WTC11 (cell line): Measurements from ENCODE around the gene DIAPH1. TPM values are rescaled to one million over a fixed set of nuclear protein-coding genes. Genes with fewer than 3 reads are reported as not detected.

Experiments used
- ATAC-seq: fragments of 200-7000 bp; cut with Tn5 transposase; 2 replicates; pipeline ENCODE4 v1.10.0; 2021; ENCODE audit warnings: mild to moderate bottlenecking, moderate library complexity
- CTCF ChIA-PET: fragments of 300-600 bp; sonication (Branson Sonifier 250); formaldehyde crosslinking; loops from one replicate; lab custom pipeline; 2021; ENCODE audit warnings: antibody characterized with exemption; lab: Charles Lee
- POLR2A ChIA-PET: fragments of 350-600 bp; sonication (Branson Sonifier 250); formaldehyde crosslinking; loops from one replicate; lab custom pipeline; 2021; ENCODE audit warnings: antibody characterized with exemption; lab: Charles Lee
- DNase-seq: peaks from one replicate; pipeline ENCODE4 v3.0.0; 2021; ENCODE audit warnings: low spot score
- H3K27ac Mint-ChIP-seq: 2 replicates; pipeline ENCODE4 v1.8.0; 2021; ENCODE audit warnings: mixed read lengths
- H3K27me3 Mint-ChIP-seq: 2 replicates; pipeline ENCODE4 v1.8.0; 2021; ENCODE audit warnings: low read depth, mild to moderate bottlenecking, moderate library complexity, mixed read lengths
- H3K36me3 Mint-ChIP-seq: 2 replicates; pipeline ENCODE4 v1.8.0; 2021; ENCODE audit warnings: mixed read lengths
- H3K4me1 Mint-ChIP-seq: 2 replicates; pipeline ENCODE4 v1.8.0; 2022; ENCODE audit warnings: mixed read lengths
- H3K4me3 Mint-ChIP-seq: 2 replicates; pipeline ENCODE4 v1.8.0; 2021; ENCODE audit warnings: mild to moderate bottlenecking, moderate library complexity, mixed read lengths
- H3K9me3 Mint-ChIP-seq: 2 replicates; pipeline ENCODE4 v1.8.0; 2021; ENCODE audit warnings: mixed read lengths
- AFF4 ChIP-seq: sonication (generic); formaldehyde crosslinking; IDR thresholded peaks from 2 replicates; pipeline ENCODE4 v1.8.1; 2023; ENCODE audit warnings: mild to moderate bottlenecking, missing genetic modification reagents, borderline replicate concordance
- E2F1 ChIP-seq: sonication (generic); formaldehyde crosslinking; IDR thresholded peaks from 2 replicates; pipeline ENCODE4 v1.8.0; 2022; ENCODE audit warnings: mild to moderate bottlenecking, missing genetic modification reagents
- ETV6 ChIP-seq: sonication (generic); formaldehyde crosslinking; IDR thresholded peaks from 2 replicates; pipeline ENCODE4 v1.8.1; 2022; ENCODE audit warnings: mild to moderate bottlenecking, missing genetic modification reagents
- FOXK1 ChIP-seq: sonication (generic); formaldehyde crosslinking; IDR thresholded peaks from 2 replicates; pipeline ENCODE4 v1.8.0; 2022; ENCODE audit warnings: mild to moderate bottlenecking, moderate library complexity, missing genetic modification reagents
- JAZF1 ChIP-seq: fragments of 250-450 bp; sonication (Bioruptor Pico); IDR thresholded peaks from 2 replicates; pipeline ENCODE4 v1.9.0; 2021; ENCODE audit warnings: moderate library complexity, mild to moderate bottlenecking, inconsistent platforms
- JUN ChIP-seq: sonication (generic); formaldehyde crosslinking; IDR thresholded peaks from 2 replicates; pipeline ENCODE4 v1.8.0; 2023; ENCODE audit warnings: mild to moderate bottlenecking, missing genetic modification reagents
- MYBL2 ChIP-seq: sonication (generic); formaldehyde crosslinking; IDR thresholded peaks from 2 replicates; pipeline ENCODE4 v1.8.1; 2023; ENCODE audit warnings: mild to moderate bottlenecking, moderate library complexity, missing genetic modification reagents
- PRRX2 ChIP-seq: fragments of 250-450 bp; sonication (Bioruptor Pico); IDR thresholded peaks from 2 replicates; pipeline ENCODE4 v1.8.0; 2021; ENCODE audit warnings: mild to moderate bottlenecking
- RELA ChIP-seq: sonication (generic); formaldehyde crosslinking; IDR thresholded peaks from 2 replicates; pipeline ENCODE4 v1.8.1; 2022; ENCODE audit warnings: missing genetic modification reagents, mild to moderate bottlenecking, borderline replicate concordance
- SOX15 ChIP-seq: fragments of 250-450 bp; sonication (Bioruptor Pico); IDR thresholded peaks from 2 replicates; pipeline ENCODE4 v1.9.0; 2021; ENCODE audit warnings: mild to moderate bottlenecking
- SP1 ChIP-seq: sonication (generic); formaldehyde crosslinking; conservative IDR thresholded peaks from 2 replicates; pipeline ENCODE4 v1.8.1; 2022; ENCODE audit warnings: missing genetic modification reagents
- STAT6 ChIP-seq: sonication (generic); formaldehyde crosslinking; conservative IDR thresholded peaks from 2 replicates; pipeline ENCODE4 v1.8.1; 2023; ENCODE audit warnings: mild to moderate bottlenecking, low read depth, missing genetic modification reagents, moderate library complexity
- ZNF232 ChIP-seq: sonication (generic); formaldehyde crosslinking; IDR thresholded peaks from 2 replicates; pipeline ENCODE4 v1.8.0; 2022; ENCODE audit warnings: mild to moderate bottlenecking, missing genetic modification reagents
- ZNF263 ChIP-seq: sonication (generic); formaldehyde crosslinking; IDR thresholded peaks from 2 replicates; pipeline ENCODE4 v1.8.1; 2022; ENCODE audit warnings: low read depth, mild to moderate bottlenecking, moderate library complexity, missing genetic modification reagents
- ZNF396 ChIP-seq: fragments of 250-450 bp; sonication (Bioruptor Pico); IDR thresholded peaks from 2 replicates; pipeline ENCODE4 v1.8.0; 2021; ENCODE audit warnings: mild to moderate bottlenecking, moderate library complexity, borderline replicate concordance
- ZNF416 ChIP-seq: fragments of 250-450 bp; sonication (Bioruptor Pico); IDR thresholded peaks from 2 replicates; pipeline ENCODE4 v1.9.0; 2021; ENCODE audit warnings: mild to moderate bottlenecking, inconsistent platforms
- ZNF423 ChIP-seq: fragments of 250-450 bp; sonication (Bioruptor Pico); IDR thresholded peaks from 2 replicates; pipeline ENCODE4 v2.1.2; 2022; ENCODE audit warnings: mild to moderate bottlenecking, moderate library complexity
- total RNA-seq: library from RNA; stranded (reverse); gene quantifications from 3 replicates; pipeline ENCODE4 v1.2.3, GENCODE V29; 2021
- TF ChIP-seq, protein P1 (sequence below): sonication (generic); formaldehyde crosslinking; IDR thresholded peaks from 2 replicates; pipeline ENCODE4 v1.8.1; 2022; ENCODE audit warnings: low read depth, missing genetic modification reagents, borderline replicate concordance
- TF ChIP-seq, protein P2 (sequence below): sonication (generic); formaldehyde crosslinking; IDR thresholded peaks from 2 replicates; pipeline ENCODE4 v1.8.1; 2022; ENCODE audit warnings: missing genetic modification reagents, borderline replicate concordance
- TF ChIP-seq, protein P3 (sequence below): sonication (generic); formaldehyde crosslinking; IDR thresholded peaks from 2 replicates; pipeline ENCODE4 v1.8.0; 2023; ENCODE audit warnings: missing genetic modification reagents

The DIAPH1 gene
- total RNA-seq, 1 experiment from 2014 or later = 109 TPM

- TF ChIP-seq STAT6 (no peak), MYBL2 (no peak), JAZF1 (CRISPR knock-in tag) (no peak), JUN (CRISPR knock-in tag) (no peak)
- TF ChIP-seq, protein P1, sequence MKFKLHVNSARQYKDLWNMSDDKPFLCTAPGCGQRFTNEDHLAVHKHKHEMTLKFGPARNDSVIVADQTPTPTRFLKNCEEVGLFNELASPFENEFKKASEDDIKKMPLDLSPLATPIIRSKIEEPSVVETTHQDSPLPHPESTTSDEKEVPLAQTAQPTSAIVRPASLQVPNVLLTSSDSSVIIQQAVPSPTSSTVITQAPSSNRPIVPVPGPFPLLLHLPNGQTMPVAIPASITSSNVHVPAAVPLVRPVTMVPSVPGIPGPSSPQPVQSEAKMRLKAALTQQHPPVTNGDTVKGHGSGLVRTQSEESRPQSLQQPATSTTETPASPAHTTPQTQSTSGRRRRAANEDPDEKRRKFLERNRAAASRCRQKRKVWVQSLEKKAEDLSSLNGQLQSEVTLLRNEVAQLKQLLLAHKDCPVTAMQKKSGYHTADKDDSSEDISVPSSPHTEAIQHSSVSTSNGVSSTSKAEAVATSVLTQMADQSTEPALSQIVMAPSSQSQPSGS (CRISPR knock-in tag) = no peak
- TF ChIP-seq, protein P2, sequence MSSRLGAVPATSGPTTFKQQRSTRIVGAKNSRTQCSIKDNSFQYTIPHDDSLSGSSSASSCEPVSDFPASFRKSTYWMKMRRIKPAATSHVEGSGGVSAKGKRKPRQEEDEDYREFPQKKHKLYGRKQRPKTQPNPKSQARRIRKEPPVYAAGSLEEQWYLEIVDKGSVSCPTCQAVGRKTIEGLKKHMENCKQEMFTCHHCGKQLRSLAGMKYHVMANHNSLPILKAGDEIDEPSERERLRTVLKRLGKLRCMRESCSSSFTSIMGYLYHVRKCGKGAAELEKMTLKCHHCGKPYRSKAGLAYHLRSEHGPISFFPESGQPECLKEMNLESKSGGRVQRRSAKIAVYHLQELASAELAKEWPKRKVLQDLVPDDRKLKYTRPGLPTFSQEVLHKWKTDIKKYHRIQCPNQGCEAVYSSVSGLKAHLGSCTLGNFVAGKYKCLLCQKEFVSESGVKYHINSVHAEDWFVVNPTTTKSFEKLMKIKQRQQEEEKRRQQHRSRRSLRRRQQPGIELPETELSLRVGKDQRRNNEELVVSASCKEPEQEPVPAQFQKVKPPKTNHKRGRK (CRISPR knock-in tag) = no peak
Observed at GRCh38 chr5:141495453-141495811, 123.4 kb downstream of the DIAPH1 start (continued).

GRCh38 chr5:141494761-141495452, 123.9 kb downstream of the DIAPH1 start:
- H3K36me3 Mint-ChIP-seq = peaks cover 16% of the 10 kb centered on the region
- peak overlapping the region; percentile 40 for H3K4me3 Mint-ChIP-seq
- peaks cover 43% of the 10 kb centered on the region for H3K27me3 Mint-ChIP-seq
- POLR2A ChIA-PET = interaction anchor here (0.8 to 4.5 kb wide), 4 partner anchors 10 to 174 kb away, joined by 4 to 17 read pairs (median 6); partner anchors contain the start of genes PCDHGC4 and TAF7
- CTCF ChIA-PET = interaction anchor here (0.9 to 6.8 kb wide), 16 partner anchors 9 to 339 kb away, joined by 3 to 113 read pairs (median 11); partner anchors contain the start of genes PCDHB14, PCDHB15, PCDHGA10 and PCDHGA11
- ATAC-seq = peak; percentile 21
- peaks cover 45% of the 10 kb centered on the region for H3K4me1 Mint-ChIP-seq
- H3K9me3 Mint-ChIP-seq = no peaks in the 10 kb centered on the region
- TF ChIP-seq ETV6 (CRISPR knock-in tag) (no peak), ZNF396 (CRISPR knock-in tag) (no peak), SP1 (CRISPR knock-in tag) (no peak; the same call in 1 of the 2 replicates), ZNF232 (no peak), ZNF423 (peak; percentile 67; the same call in 1 of the 2 replicates)
- TF ChIP-seq, protein P3, sequence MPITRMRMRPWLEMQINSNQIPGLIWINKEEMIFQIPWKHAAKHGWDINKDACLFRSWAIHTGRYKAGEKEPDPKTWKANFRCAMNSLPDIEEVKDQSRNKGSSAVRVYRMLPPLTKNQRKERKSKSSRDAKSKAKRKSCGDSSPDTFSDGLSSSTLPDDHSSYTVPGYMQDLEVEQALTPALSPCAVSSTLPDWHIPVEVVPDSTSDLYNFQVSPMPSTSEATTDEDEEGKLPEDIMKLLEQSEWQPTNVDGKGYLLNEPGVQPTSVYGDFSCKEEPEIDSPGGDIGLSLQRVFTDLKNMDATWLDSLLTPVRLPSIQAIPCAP = no peak
- no peak overlapping the region for H3K27ac Mint-ChIP-seq
- peak; percentile 51 for DNase-seq

GRCh38 chr5:141493500-141494422, 125.0 kb downstream of the DIAPH1 start:
- H3K36me3 Mint-ChIP-seq = peaks cover 13% of the 10 kb centered on the region
- DNase-seq = no peak
- peaks cover 51% of the 10 kb centered on the region for H3K27me3 Mint-ChIP-seq
- ChIA-PET POLR2A (interaction anchor here (4.5 kb wide), 1 partner anchor 9 kb away, joined by 17 read pairs; the partner anchor contains the start of gene PCDHGC4), CTCF (interaction anchor here (0.6 to 6.8 kb wide), 17 partner anchors 8 to 270 kb away, joined by 3 to 113 read pairs (median 11); partner anchors contain the start of genes PCDHB14, PCDHGA1, PCDHGA10 and PCDHGA11)
- H3K9me3 Mint-ChIP-seq = no peaks in the 10 kb centered on the region
- H3K4me1 Mint-ChIP-seq = peaks cover 50% of the 10 kb centered on the region
- H3K4me3 Mint-ChIP-seq = no peak overlapping the region
- H3K27ac Mint-ChIP-seq = no peak overlapping the region
- no peak for ATAC-seq
- no peak for TF ChIP-seq PRRX2 (CRISPR knock-in tag)
- no peak for TF ChIP-seq RELA
- no peak for TF ChIP-seq AFF4 (CRISPR knock-in tag)
- TF ChIP-seq JAZF1 (CRISPR knock-in tag) = no peak
- no peak for TF ChIP-seq ZNF263 (CRISPR knock-in tag)
- TF ChIP-seq FOXK1 (CRISPR knock-in tag) = no peak
- no peak for TF ChIP-seq SOX15
- TF ChIP-seq ZNF416 = no peak
- no peak for TF ChIP-seq E2F1
